SHP77 treated with DMSO at 0.1 percent for 48 hours (cell line): ENCODE data around the gene SEZ6L.

Experiments used
- DNase-seq: peaks from one replicate; lab custom pipeline; 2025; lab: John Stamatoyannopoulos, UW

Gene SEZ6L

GRCh38 chr22:26182723-26183122, 13.5 kb downstream of the SEZ6L start:
- no peak for DNase-seq

- no peak for DNase-seq
These were observed 15.9 kb downstream of the SEZ6L start for GRCh38 chr22:26185190-26185589.

GRCh38 chr22:26188341-26188740, 19.1 kb downstream of the SEZ6L start:
- DNase-seq, result no peak

GRCh38 chr22:26194313-26194712, 25.1 kb downstream of the SEZ6L start:
- no peak for DNase-seq

GRCh38 chr22:26194877-26195276, 25.6 kb downstream of the SEZ6L start:
- no peak for DNase-seq

- DNase-seq, result no peak
These were observed 27.4 kb downstream of the SEZ6L start for GRCh38 chr22:26196657-26197056.

GRCh38 chr22:26197425-26197824, 28.2 kb downstream of the SEZ6L start:
- no peak for DNase-seq

GRCh38 chr22:26199665-26200064, 30.4 kb downstream of the SEZ6L start:
- DNase-seq, result no peak

GRCh38 chr22:26202280-26202924, 33.1 kb downstream of the SEZ6L start:
- no peak for DNase-seq

- DNase-seq, result no peak
These were observed 36.2 kb downstream of the SEZ6L start for GRCh38 chr22:26205494-26205893.

GRCh38 chr22:26210334-26210733, 41.1 kb downstream of the SEZ6L start:
- no peak for DNase-seq

- DNase-seq, result no peak
These were observed 44.6 kb downstream of the SEZ6L start for GRCh38 chr22:26213826-26214225.

GRCh38 chr22:26214466-26214865, 45.2 kb downstream of the SEZ6L start:
- DNase-seq, result no peak

- no peak for DNase-seq
These were observed 46.5 kb downstream of the SEZ6L start for GRCh38 chr22:26215736-26216135.

- no peak for DNase-seq
These were observed 55.9 kb downstream of the SEZ6L start for GRCh38 chr22:26225207-26225606.

- DNase-seq, result no peak
These were observed 57.5 kb downstream of the SEZ6L start for GRCh38 chr22:26226538-26227297.

- no peak for DNase-seq
These were observed 60.6 kb downstream of the SEZ6L start for GRCh38 chr22:26229910-26230309.

GRCh38 chr22:26234296-26234695, 65.0 kb downstream of the SEZ6L start:
- DNase-seq, result no peak

GRCh38 chr22:26235792-26236487, 66.7 kb downstream of the SEZ6L start:
- DNase-seq, result no peak

GRCh38 chr22:26236991-26237390, 67.7 kb downstream of the SEZ6L start:
- DNase-seq, result no peak

GRCh38 chr22:26238596-26238995, 69.3 kb downstream of the SEZ6L start:
- DNase-seq, result no peak

GRCh38 chr22:26239581-26239980, 70.3 kb downstream of the SEZ6L start:
- no peak for DNase-seq

GRCh38 chr22:26241361-26241760, 72.1 kb downstream of the SEZ6L start:
- no peak for DNase-seq
